Renal pelvis (tissue), 4 donors: ENCODE data around the gene IMMP2L. TPM values are rescaled to one million over a fixed set of nuclear protein-coding genes. Genes with fewer than 3 reads are reported as not detected.
"Not testable (repeated sequence)": the region's sequence is repeated elsewhere in the genome, so short reads cannot be mapped to it uniquely, and the experiment has no call there.

Source experiments
- DNase-seq: peaks from one replicate; pipeline ENCODE4 v3.0.0-alpha.2; 2013
- polyA plus RNA-seq, 3 donors: library from polyadenylated mRNA; unstranded; fragments of 120-200 nt; gene quantifications; one replicate each; pipeline ENCODE4 v1.2.1, GENCODE V29; 2013; ENCODE audit not compliant: insufficient read length in 3 of 3

IMMP2L gene
- polyA plus RNA-seq, 3 donors = 42.8 to 50.0 (median 43.2) TPM

GRCh38 chr7:111470998-111471397 lies 91.3 kb downstream of the IMMP2L start:
- no peak for DNase-seq

GRCh38 chr7:111469894-111470293 lies 92.4 kb downstream of the IMMP2L start:
- DNase-seq = not testable (repeated sequence)

- not testable (repeated sequence) for DNase-seq
Measured at GRCh38 chr7:111465774-111466173, 96.5 kb downstream of the IMMP2L start.

- no peak for DNase-seq
Measured at GRCh38 chr7:111460695-111461094, 101.6 kb downstream of the IMMP2L start.

- DNase-seq = no peak
Measured at GRCh38 chr7:111459757-111460280, 102.5 kb downstream of the IMMP2L start.

- DNase-seq = no peak
Measured at GRCh38 chr7:111459065-111459756, 103.1 kb downstream of the IMMP2L start.

- not testable (repeated sequence) for DNase-seq
Measured at GRCh38 chr7:111450705-111451104, 111.6 kb downstream of the IMMP2L start.

- DNase-seq = not testable (repeated sequence)
Measured at GRCh38 chr7:111447502-111447901, 114.8 kb downstream of the IMMP2L start.

- no peak for DNase-seq
Measured at GRCh38 chr7:111439977-111440376, 122.3 kb downstream of the IMMP2L start.

GRCh38 chr7:111438369-111439289 lies 123.7 kb downstream of the IMMP2L start:
- DNase-seq = peak; percentile 28

GRCh38 chr7:111437736-111438135 lies 124.6 kb downstream of the IMMP2L start:
- DNase-seq = no peak

GRCh38 chr7:111436608-111437007 lies 125.7 kb downstream of the IMMP2L start:
- no peak for DNase-seq

- DNase-seq = no peak
Measured at GRCh38 chr7:111433426-111433825, 128.9 kb downstream of the IMMP2L start.

- DNase-seq = no peak
Measured at GRCh38 chr7:111429781-111430180, 132.5 kb downstream of the IMMP2L start.

GRCh38 chr7:111424768-111425167 lies 137.5 kb downstream of the IMMP2L start:
- DNase-seq = no peak

GRCh38 chr7:111414374-111414773 lies 147.9 kb downstream of the IMMP2L start:
- no peak for DNase-seq

GRCh38 chr7:111413739-111414138 lies 148.6 kb downstream of the IMMP2L start:
- DNase-seq = no peak

GRCh38 chr7:111410899-111411298 lies 151.4 kb downstream of the IMMP2L start:
- no peak for DNase-seq

GRCh38 chr7:111409714-111410422 lies 152.4 kb downstream of the IMMP2L start:
- no peak for DNase-seq

- DNase-seq = no peak
Measured at GRCh38 chr7:111408724-111409123, 153.6 kb downstream of the IMMP2L start.

GRCh38 chr7:111407258-111407657 lies 155.0 kb downstream of the IMMP2L start:
- no peak for DNase-seq

GRCh38 chr7:111405621-111406020 lies 156.7 kb downstream of the IMMP2L start:
- DNase-seq = no peak
